ENCODE results near the gene TAS2R40. TPM values are rescaled to one million over a fixed set of nuclear protein-coding genes. Genes with fewer than 3 reads are reported as not detected.

Gene TAS2R40
- total and polyA plus RNA-seq, 10 of the 15 experiments (the other 5 are each of a cell fraction or from before 2014, with no cell fraction given) = not detected

DNA sequence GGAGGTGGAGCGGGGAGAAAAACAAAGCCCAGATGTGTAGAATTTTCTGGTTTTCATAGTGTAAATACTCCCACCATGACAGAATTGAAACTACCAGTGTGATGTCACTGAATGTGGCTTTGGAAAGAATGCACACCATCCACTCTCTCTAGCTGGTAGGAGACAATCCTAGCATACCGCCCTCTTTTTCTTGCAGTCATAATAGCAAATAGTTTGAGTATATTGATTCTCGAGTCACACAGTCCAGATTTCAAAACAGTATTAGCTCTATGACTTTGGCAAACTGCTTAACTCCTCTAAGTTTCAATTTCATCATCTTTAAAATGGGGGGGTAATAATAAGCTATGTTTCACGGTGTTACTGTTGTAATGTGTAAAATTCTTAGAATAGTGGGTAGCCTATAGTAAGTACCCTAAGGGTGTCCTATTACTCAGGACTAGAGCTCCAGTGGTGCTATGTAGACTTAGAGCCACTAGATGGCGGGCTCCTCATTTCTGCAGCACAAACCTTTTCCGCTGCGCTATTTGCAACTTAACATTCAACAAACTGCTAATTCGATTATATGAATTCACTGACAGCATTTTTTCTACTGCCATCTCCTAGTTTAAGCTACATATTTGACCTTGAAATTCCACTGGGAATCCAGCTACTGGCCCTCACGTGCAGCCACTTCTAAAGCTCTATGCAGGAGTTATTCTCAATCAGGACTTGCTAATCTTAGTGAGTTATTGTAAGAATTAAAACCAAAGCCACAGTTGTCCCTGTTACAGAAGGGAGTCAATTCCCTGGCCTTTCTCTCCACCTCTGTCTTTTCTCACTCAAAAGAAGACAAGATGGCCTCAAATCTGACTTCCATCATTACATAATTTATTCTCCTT is 18.7 kb downstream of the TAS2R40 start (continued):
- TF ChIP-seq TCF7 (IDR thresholded peaks at IDR 0.05; ENCODE audit: borderline replicate concordance) (0 out of 2 replicates have a peak, but pooled peaks have one; percentile 16), POLR2AphosphoS2 (IDR thresholded peaks at IDR 0.05; ENCODE audit: low read depth, low read length) (no peak), RAD21 (IDR thresholded peaks at IDR 0.05; ENCODE audit: insufficient read depth, low read depth, low read length) (peak; percentile 92)

DNA sequence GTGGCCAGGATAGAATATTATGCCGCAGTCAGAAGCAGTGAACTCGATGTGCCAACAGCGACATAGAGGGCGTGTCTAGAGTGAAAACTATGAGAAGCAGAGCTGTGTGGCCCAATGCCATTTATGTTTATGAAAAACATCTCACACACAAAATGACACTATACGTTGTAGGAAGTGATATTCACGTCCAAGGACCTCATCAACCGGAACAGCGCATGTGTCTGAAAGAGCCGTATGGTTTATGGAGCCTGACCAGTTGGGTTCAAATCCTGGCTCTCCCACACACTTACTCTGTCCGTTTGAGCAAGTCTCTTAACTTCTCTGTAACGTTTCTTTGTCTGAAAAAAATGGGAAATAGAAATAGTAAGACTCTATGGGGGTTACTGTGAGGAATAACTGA is 20.5 kb downstream of the TAS2R40 start:
- FAIRE-seq (no peak), ATAC-seq (no peak), DNase-seq (ENCODE audit: low read depth, low spot score) (no peak)
- intact Hi-C loops (cut with micrococcal nuclease; ENCODE audit: unreplicated experiment) (loop anchor here (10.0 kb wide), 1 partner anchor 882 kb away; the partner anchor contains the start of gene OR2A14), in situ Hi-C loops (cut with MboI) (no loop called here)
- WGBS (ENCODE audit: insufficient coverage, insufficient replicate concordance, low lambda C conversion rate, missing lambda C conversion rate) = 57% methylated on average over 11 of the region's 11 CpGs
- ChIA-PET RAD21 (ENCODE audit: unreplicated experiment) (no interaction called here), SMC1A (ENCODE audit: uncharacterized antibody, unreplicated experiment) (interaction anchor here (0.8 to 3.3 kb wide), 4 partner anchors 161 to 175 kb away, joined by 3 to 73 read pairs (median 4); no protein-coding TSS in a partner anchor), POLR2A (no interaction called here), CTCF (interaction anchor here (0.7 to 6.9 kb wide), 4 partner anchors 46 to 886 kb away, joined by 3 to 124 read pairs (median 4); partner anchors contain the start of gene CASP2)
- Histone ChIP-seq H3K27ac (ENCODE audit: control insufficient read depth, insufficient read depth) (no peak overlapping the region), H3K27me3 (replicated peaks in 1 of 2; ENCODE audit: control insufficient read depth in 2 of 2, insufficient read depth in 2 of 2, low read length in 1 of 2) (no peaks in the 10 kb centered on the region), H3K4me2 (ENCODE audit: control insufficient read depth, insufficient read depth) (no peak overlapping the region), H3K9ac (ENCODE audit: control insufficient read depth, insufficient read depth, low read length) (no peak overlapping the region), H3K4me3 (no peak overlapping the region), H3K36me3 (ENCODE audit: control insufficient read depth in 2 of 2, insufficient read depth in 2 of 2, low read length in 1 of 2) (no peaks in the 10 kb centered on the region), H4K20me1 (ENCODE audit: control insufficient read depth, insufficient read depth) (no peaks in the 10 kb centered on the region), H3K79me2 (ENCODE audit: control insufficient read depth, insufficient read depth, low read length) (no peaks in the 10 kb centered on the region), H3K9me3 (replicated peaks; ENCODE audit: control insufficient read depth, insufficient read depth, low read length) (no peaks in the 10 kb centered on the region; the same call in 2 of the 3 replicates), H3K4me1 (ENCODE audit: control insufficient read depth, insufficient read depth, low read length) (no peaks in the 10 kb centered on the region), H2AFZ (ENCODE audit: control insufficient read depth, low read depth, low read length) (no peak overlapping the region)
- no TSS peak for BruUV-seq (replicated peaks)
- no peak for TF ChIP-seq EP300 (IDR thresholded peaks at IDR 0.05; ENCODE audit: borderline replicate concordance in 1 of 2, control insufficient read depth in 1 of 2, low read depth in 2 of 2, low read length in 2 of 2)
- no peak for TF ChIP-seq CREM (IDR thresholded peaks at IDR 0.05; ENCODE audit: low read depth)
- no peak for TF ChIP-seq NBN (IDR thresholded peaks at IDR 0.05)
- TF ChIP-seq NR2F1 (conservative IDR thresholded peaks at IDR 0.05) = no peak
- no peak for TF ChIP-seq HCFC1 (IDR thresholded peaks at IDR 0.05; ENCODE audit: low read length)
- no peak for TF ChIP-seq SMC3 (IDR thresholded peaks at IDR 0.05; ENCODE audit: borderline replicate concordance, low read length)
- TF ChIP-seq ZBED1 (IDR thresholded peaks at IDR 0.05; ENCODE audit: borderline replicate concordance) = no peak
- TF ChIP-seq CHD2 (IDR thresholded peaks at IDR 0.05; ENCODE audit: borderline replicate concordance, low read depth, low read length) = no peak
- TF ChIP-seq CBX5 (IDR thresholded peaks at IDR 0.05; ENCODE audit: low read depth) = no peak
- TF ChIP-seq, protein P1, sequence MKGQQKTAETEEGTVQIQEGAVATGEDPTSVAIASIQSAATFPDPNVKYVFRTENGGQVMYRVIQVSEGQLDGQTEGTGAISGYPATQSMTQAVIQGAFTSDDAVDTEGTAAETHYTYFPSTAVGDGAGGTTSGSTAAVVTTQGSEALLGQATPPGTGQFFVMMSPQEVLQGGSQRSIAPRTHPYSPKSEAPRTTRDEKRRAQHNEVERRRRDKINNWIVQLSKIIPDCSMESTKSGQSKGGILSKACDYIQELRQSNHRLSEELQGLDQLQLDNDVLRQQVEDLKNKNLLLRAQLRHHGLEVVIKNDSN (IDR thresholded peaks at IDR 0.05; ENCODE audit: borderline replicate concordance, extremely low read length, insufficient read depth, low read depth, low read length) = no peak
- no peak for TF ChIP-seq ZNF274 (IDR thresholded peaks at IDR 0.05; ENCODE audit: insufficient read depth, insufficient read length)
- TF ChIP-seq, protein P2, sequence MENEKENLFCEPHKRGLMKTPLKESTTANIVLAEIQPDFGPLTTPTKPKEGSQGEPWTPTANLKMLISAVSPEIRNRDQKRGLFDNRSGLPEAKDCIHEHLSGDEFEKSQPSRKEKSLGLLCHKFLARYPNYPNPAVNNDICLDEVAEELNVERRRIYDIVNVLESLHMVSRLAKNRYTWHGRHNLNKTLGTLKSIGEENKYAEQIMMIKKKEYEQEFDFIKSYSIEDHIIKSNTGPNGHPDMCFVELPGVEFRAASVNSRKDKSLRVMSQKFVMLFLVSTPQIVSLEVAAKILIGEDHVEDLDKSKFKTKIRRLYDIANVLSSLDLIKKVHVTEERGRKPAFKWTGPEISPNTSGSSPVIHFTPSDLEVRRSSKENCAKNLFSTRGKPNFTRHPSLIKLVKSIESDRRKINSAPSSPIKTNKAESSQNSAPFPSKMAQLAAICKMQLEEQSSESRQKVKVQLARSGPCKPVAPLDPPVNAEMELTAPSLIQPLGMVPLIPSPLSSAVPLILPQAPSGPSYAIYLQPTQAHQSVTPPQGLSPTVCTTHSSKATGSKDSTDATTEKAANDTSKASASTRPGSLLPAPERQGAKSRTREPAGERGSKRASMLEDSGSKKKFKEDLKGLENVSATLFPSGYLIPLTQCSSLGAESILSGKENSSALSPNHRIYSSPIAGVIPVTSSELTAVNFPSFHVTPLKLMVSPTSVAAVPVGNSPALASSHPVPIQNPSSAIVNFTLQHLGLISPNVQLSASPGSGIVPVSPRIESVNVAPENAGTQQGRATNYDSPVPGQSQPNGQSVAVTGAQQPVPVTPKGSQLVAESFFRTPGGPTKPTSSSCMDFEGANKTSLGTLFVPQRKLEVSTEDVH (IDR thresholded peaks at IDR 0.05; ENCODE audit: low read depth, partially characterized antibody) = no peak
- TF ChIP-seq, protein P3, sequence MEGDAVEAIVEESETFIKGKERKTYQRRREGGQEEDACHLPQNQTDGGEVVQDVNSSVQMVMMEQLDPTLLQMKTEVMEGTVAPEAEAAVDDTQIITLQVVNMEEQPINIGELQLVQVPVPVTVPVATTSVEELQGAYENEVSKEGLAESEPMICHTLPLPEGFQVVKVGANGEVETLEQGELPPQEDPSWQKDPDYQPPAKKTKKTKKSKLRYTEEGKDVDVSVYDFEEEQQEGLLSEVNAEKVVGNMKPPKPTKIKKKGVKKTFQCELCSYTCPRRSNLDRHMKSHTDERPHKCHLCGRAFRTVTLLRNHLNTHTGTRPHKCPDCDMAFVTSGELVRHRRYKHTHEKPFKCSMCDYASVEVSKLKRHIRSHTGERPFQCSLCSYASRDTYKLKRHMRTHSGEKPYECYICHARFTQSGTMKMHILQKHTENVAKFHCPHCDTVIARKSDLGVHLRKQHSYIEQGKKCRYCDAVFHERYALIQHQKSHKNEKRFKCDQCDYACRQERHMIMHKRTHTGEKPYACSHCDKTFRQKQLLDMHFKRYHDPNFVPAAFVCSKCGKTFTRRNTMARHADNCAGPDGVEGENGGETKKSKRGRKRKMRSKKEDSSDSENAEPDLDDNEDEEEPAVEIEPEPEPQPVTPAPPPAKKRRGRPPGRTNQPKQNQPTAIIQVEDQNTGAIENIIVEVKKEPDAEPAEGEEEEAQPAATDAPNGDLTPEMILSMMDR (IDR thresholded peaks at IDR 0.05 in 2 of 3, conservative IDR thresholded peaks at IDR 0.05 in 1 of 3; ENCODE audit: control insufficient read depth in 2 of 3, extremely low read depth in 1 of 3, insufficient read depth in 1 of 3, low read depth in 3 of 3, low read length in 3 of 3) = no peak
